ENCODE results near the gene NFE2.
"Not testable (repeated sequence)": the region's sequence is repeated elsewhere in the genome, so short reads cannot be mapped to it uniquely, and the experiment has no call there.

Gene NFE2

GRCh38 chr12:54281261-54281638 is 19.6 kb downstream of the NFE2 start:
- not testable (repeated sequence) for DNase-seq

DNA sequence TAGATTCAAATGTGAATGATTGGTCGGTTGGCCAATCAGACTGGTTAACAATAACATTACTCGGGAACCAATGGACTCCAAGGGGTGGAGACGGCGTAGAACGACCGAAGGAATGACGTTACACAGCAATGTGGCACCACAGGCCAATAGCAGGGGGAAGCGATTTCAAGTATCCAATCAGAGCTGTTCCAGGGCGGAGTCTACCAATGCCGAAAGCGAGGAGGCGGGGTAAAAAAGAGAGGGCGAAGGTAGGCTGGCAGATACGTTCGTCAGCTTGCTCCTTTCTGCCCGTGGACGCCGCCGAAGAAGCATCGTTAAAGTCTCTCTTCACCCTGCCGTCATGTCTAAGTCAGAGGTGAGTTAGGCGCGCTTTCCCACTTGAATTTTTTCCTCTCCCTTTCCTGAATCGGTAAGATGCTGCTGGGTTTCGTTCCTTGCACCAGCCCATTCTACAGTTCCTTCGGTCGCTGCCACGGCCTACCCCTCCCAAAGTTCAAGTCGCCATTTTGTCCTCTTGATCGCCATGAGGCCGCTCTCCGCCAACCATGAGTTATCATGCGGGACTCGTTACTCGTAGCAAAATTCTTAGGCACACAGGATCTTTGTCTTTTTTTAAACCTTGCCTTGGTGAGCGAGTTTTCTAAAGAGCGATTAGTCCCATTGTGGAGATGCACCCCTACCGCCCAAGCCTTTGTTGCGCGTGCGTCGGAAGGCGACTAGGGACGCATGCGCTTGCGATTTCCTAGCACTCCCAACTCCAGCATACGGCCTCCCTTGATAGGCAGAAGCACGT is 20.2 kb downstream of the NFE2 start, which contains the start of gene HNRNPA1:
TSS of gene HNRNPA1 (plus strand) at position 259 of the 793 bp plus-strand sequence. CDS start at position 341, 82 bp downstream.
- DNase-seq: peak; percentile 89 to 95

DNA sequence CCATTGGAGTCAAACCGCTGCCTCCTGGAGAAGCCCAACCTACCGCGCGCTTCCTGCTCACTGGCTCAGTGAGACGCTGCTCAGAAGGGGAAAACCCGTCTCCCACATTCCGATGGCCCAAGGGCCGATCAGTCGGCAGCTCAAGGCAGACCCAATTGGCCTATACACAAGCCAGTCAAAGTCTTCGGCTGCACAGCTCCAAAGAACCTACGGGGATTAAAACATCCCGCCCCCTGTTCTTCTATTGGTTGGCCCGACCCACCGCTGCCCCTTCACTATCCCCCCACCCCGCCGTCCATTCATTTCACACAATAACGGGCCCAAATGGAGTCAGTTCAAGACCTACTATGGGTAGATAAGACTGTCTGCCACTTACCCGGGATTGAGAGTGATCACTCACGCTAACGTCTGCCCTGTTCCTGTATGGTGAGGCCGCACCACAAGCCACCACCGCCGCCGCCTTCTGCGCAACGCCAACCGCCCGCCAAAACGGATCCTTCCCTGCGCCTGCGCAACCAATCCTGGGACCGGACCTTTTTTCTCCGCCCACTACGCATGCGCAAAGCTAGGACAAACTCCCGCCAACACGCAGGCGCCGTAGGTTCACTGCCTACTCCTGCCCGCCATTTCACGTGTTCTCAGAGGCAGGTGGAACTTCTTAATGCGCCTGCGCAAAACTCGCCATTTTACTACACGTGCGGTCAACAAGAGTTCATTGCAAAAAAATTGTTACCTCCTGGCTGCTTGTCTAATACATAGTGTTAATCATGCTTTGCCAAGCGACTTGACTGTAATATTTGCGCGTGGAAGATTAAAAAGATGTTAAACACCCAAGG is 21.0 kb downstream of the NFE2 start, which contains the start of gene CBX5:
TSS of gene CBX5 (minus strand) at position 491 of the 836 bp plus-strand sequence. CDS start 22,472 bp downstream, outside the sequence.
- peak; percentile 99 for DNase-seq

DNA sequence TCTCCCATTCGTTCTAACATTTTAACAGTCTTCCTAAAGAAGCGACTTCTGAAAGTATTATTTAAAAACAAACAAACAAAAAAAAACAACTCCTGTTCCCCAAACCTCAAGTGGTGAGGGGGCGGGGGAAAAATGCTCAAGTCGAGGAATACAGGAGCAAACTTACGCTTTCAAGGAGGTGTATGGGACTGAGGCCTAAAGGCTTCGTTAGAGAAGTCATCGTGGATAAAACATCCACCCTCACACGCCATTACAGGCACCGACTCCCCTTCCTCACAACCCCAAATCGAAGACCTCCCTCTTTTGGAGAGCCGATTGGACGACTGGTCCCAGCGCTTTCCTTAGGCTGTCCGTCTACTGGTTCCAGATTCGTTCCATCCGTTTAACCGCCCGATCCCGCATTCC is 21.6 kb downstream of the NFE2 start:
- DNase-seq: no peak

DNA sequence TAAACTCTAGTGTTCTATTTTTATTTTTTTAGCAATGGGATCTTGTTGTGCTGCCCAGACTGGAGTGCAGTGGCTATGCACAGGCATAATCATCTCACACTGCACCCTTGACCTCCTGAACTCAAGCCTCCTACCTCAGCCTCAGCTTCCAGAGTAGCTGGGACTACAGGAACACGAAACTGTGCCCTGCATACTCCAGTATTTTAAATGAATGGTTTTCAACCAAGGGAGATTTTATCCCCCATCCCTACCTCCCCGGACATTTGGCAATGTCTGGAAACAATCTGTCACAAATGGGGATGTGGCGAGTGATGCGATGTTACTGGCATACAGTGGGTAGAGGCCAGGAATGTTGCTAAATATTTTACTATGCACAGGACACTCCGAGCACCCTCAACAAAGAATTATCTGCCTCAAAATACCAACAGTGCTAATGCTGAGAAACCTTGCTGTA is 23.0 kb downstream of the NFE2 start:
- DNase-seq: peak in 1 of 2 experiments; percentile 28

GRCh38 chr12:54276368-54276767 is 24.4 kb downstream of the NFE2 start:
- DNase-seq: no peak

- no peak for DNase-seq
Measured at GRCh38 chr12:54273981-54274380, 26.8 kb downstream of the NFE2 start.

- DNase-seq: no peak
Measured at GRCh38 chr12:54272214-54272613, 28.6 kb downstream of the NFE2 start.

DNA sequence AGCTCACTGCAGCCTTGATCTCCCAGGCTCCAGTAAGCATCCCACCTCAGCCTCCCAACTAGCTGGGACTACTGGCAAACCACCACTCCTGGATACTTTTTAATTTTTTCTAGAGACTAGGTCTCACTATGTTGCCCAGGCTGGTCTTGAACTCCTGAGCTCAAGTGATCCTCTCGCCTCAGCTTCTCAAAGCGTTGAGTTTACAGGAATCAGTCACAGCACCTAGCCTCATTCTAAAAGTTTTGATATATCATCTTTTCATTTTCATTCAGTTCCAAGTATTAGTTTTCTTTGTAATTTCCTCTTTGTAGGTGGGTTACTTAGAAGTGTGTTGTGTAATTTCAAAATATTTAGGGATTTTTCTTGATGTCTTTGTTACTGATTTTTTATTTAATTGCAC is 30.5 kb downstream of the NFE2 start:
- DNase-seq: peak in 1 of 2 experiments; percentile 35

DNA sequence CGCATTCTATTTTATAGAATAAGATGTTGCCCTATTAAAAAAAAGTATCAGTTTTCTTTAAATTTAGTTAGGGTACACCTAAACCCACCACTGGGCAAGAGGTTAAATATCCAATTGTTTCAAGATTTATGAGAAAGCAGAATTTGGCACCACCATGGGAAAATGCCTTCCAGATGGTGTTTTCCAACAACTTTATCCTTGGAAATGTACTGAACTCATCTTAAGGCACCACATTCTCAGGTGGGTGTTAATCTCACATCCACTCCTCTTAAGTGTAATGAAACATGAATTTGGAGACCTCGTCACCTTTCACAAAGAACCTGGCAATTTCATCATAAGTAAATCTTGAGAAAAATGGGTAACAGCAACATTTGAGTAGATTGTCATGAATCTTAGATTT is 34.0 kb downstream of the NFE2 start:
- DNase-seq: no peak

- no peak for DNase-seq
Measured at GRCh38 chr12:54265364-54265812, 35.4 kb downstream of the NFE2 start.

- no peak for DNase-seq
Measured at GRCh38 chr12:54262403-54262925, 38.4 kb downstream of the NFE2 start.

DNA sequence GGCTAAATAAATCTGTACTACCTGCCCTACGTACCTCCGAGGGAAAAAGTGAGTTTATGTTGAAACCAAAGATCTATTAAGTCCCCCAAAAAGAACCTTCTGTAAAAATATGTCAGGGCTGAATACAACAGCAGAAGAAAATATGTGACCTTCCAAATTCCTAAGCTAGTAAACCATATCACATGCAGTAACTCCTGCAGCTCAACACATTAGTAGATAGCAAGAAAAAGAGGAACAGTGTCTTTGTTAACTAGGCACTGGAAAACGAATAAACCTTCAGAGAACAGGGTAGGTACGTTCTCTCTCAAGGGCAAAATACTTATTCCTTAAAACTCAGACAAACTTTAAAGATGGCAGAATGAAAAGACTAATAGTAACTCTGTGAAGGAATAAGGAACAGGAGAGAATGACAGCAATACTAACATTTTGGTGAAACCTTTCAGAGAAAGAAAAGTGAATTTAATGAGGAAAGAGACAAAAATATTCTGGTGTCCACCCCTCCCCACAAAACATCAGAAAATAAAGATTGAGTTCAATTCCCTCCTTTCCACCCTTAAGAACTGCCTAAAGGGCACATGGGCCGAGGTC is 38.9 kb downstream of the NFE2 start:
- no peak for DNase-seq

DNA sequence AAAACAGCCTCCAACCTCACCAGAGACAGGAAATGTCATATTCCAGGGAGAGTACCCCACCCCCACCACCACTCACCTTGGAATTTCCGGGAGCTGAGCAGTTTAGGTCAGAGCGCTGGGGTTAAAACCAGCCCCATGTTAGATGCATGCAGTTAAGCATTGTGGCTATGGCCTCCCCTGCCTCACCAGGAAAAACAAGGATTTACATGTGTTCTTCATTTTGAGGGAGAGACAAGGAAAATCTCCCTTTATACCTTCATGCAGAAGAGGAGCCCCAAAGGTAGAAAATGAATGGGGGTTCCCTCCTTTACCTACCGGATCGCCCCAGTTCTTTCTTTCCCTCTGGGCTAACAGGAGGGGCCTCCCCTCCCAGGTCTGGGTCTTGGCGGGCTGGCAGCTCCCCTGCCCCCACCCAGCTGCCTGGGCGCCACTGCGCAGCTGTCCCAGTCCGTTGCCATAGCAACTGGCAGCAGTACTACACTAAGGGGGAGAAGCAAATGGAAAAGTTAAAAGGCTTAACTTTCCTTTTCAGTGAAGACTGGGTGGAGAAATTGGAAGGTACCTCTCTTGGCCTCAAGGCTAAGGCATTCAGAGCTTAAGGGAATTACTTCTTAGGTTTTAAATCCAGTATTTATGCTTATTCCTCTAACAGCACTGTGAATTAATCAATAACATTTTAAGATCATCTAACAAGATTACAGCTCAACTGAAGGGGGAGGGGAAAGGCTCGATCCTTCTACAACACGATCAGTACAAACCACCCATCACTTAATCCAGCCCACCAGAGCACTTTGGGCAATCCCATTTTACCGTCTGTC is 41.4 kb downstream of the NFE2 start:
- DNase-seq: peak; percentile 26 to 45

DNA sequence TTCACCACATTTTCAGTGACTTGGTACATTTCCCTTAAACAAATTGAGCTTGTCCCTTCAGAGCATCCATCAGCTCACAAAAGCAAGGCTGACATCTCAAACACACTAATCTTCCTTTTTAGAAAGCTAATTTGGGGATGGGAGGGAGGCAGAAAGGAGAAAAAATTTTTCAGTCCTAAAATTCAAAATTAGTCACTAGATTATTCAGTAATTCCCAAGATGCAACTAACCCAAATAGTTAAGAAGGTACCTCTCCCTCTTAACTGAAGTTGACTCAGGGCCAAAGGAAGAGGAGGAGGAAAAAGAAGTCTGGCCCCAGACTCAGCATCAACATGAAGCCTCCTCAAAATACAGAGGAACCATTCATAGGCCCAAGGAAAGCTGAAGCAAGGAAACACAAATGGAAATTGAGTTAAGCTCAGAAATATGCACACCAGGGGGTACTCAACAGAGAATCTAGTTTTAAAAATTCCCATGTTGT is 42.6 kb downstream of the NFE2 start:
- no peak for DNase-seq

DNA sequence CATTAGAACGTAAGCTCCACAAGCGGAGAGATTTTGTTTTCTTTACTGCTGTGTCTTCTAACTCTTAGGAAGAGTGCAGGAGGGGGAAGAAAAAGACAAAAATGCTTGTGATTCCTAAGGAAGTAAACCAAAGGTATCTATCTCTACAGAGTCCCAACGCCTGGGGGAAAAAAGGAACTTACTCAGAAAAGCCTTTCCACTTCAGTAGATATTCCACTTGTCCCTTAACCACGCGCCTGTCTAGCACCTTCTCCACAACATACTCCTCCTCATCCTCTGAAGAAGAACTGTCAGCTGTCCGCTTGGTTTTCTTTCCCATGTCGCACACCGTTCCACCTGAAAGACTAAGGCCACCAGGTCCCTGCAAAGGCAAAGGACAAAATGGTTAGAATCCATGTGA is 43.5 kb downstream of the NFE2 start:
- DNase-seq: no peak

DNA sequence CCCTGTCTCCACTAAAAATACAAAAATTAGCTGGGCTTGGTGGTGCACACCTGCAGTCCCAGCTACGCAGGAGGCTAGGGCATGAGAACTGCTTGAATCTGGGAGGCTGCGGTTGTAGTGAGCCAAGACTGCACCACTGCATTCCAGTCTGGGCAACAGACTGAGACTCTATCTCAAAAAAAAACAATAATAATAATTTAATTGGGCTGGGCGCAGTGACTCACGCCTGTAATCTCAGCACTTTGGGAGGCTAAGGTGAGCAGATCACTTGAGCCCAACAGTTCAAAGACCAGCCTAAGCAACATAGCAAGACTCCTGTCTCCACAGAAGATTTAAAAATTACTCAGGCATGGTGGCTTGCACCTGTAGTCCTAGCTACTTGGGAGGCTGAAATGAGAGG is 47.6 kb downstream of the NFE2 start:
- DNase-seq: no peak

DNA sequence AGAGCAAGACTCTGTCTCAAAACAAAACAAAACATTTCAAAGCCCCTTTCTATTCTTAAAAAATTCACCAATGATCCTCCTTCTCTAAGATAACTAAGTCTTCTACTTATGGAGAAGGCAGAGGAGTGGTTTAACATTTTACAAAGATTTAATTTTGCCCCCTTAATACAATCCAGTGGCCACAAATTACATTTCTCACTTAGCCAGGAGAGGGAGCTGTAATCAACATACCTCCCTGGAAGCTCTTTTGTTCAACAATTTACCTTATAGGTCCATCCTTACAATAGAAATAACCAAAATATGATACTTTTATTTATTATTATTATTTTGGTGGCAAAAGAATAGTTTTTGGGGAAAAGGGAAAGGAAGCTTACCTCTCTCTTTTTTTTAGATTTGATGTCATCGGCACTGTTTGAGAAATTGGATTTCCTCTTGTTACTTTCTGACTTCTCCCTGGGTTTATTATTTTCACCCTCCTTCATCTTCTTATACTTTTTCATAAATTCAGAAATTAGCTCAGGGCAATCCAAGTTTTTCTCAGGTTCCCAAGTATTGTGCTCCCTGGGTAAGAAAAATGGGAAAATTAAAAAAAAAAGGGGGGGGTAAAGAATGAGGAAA is 49.0 kb downstream of the NFE2 start:
- DNase-seq: no peak

DNA sequence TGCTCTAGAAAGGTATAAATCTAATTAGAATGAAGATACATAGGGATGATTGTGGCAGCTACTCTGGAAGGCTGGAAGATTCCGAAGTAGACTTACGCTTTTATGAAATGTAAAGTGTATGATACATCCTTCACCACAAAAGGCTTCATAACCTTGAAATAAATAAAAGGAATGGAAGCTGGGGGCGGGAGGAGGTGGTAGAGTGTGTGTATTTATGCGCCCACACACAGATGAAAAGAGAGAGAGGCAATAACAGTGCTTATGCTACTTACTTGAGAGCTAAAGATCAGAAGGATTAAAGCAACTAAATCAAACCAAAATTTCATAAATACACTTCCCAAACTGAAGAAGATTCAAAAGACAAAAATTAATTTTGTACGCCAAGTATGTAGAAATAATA is 51.3 kb downstream of the NFE2 start:
- DNase-seq: no peak

DNA sequence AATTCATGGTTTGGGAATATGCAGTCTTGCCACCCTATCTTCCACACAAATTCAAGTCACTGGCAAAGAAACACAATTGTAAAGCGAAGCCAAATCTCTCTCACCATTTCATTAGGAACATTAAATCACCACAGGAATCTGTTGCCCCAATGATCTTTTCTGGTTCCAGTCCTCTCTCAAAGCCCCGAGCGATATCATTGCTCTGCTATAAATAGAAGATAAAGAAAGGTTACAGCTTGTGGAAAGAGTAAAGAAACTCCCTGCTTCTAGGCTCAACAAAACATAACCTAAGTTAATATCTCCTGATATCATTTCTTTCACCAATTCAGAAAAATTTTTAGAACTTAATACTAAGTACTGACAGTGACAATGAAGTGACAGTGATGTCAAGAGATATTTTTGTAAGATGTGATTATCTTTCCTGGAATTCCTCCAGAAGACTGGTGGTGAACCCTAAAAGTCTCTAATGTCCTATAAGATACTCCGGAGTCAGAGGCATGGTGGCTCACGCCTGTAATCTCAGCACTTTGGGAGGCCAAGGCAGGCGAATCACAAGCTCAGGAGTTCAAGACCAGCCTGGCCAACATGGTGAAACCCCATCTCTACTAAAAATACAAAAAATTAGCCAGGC is 54.7 kb downstream of the NFE2 start:
- DNase-seq: no peak

Measured in activated CD4-positive, alpha-beta T cell treated with anti-CD3 and anti-CD28 coated beads, Interleukin-2, amount 50 U/mL, for 48 hours (primary cell).